ENCODE measurements around the gene IRGC. TPM values are rescaled to one million over a fixed set of nuclear protein-coding genes. Genes with fewer than 3 reads are reported as not detected.

IRGC gene
- total RNA-seq, 6 donors from 2014 or later, result not detected

GRCh38 chr19:43729919-43730318 is 14.0 kb downstream of the IRGC start:
- H3K36me3 ChIP-seq, result peaks cover 5 to 67% (median 53%) of the 10 kb centered on the region in 4 donors
- no peak overlapping the region for H3K27ac ChIP-seq
- TF ChIP-seq CTCF (IDR thresholded peaks at IDR 0.05) (no peak), POLR2AphosphoS5 (IDR thresholded peaks at IDR 0.05) (no peak)
- no peaks in the 10 kb centered on the region for H3K9me3 ChIP-seq
- DNase-seq, result no peak
- no peaks in the 10 kb centered on the region for H3K27me3 ChIP-seq
- H3K4me3 ChIP-seq, result no peak overlapping the region
- no peaks in the 10 kb centered on the region for H3K4me1 ChIP-seq
- 82 to 86% methylated on average over 5 of the region's 5 CpGs for WGBS, 2 donors
- ATAC-seq (ENCODE audit: low FRiP score in 2 of 2), result no peak

- H3K9me3 ChIP-seq, result no peaks in the 10 kb centered on the region
- 75 to 91% methylated on average over 4 to 8 of the region's 14 CpGs for WGBS, 2 donors
- H3K27me3 ChIP-seq, result no peaks in the 10 kb centered on the region
- no peak overlapping the region for H3K4me3 ChIP-seq
- H3K36me3 ChIP-seq, result peaks cover 5 to 76% (median 59%) of the 10 kb centered on the region in 4 donors
- no peak overlapping the region for H3K27ac ChIP-seq
- TF ChIP-seq EP300 (IDR thresholded peaks at IDR 0.05), result no peak
- no peak for TF ChIP-seq POLR2A (IDR thresholded peaks at IDR 0.05)
- no peak for TF ChIP-seq CTCF (IDR thresholded peaks at IDR 0.05)
- no peak for TF ChIP-seq POLR2AphosphoS5 (IDR thresholded peaks at IDR 0.05)
- no peaks in the 10 kb centered on the region for H3K4me1 ChIP-seq
- ATAC-seq (ENCODE audit: low FRiP score in 2 of 2) (peak in 1 of 2 donors; percentile 4), DNase-seq (no peak)
Measured at GRCh38 chr19:43731346-43731745, 15.5 kb downstream of the IRGC start.

- no peak overlapping the region for H3K4me3 ChIP-seq
- WGBS, 2 donors, result 65 to 67% methylated on average over 1 of the region's 1 CpG
- no peak overlapping the region for H3K27ac ChIP-seq
- H3K4me1 ChIP-seq, result no peaks in the 10 kb centered on the region
- TF ChIP-seq POLR2AphosphoS5 (IDR thresholded peaks at IDR 0.05), result no peak
- TF ChIP-seq POLR2A (IDR thresholded peaks at IDR 0.05), result no peak
- TF ChIP-seq CTCF (IDR thresholded peaks at IDR 0.05), result no peak
- no peak for TF ChIP-seq EP300 (IDR thresholded peaks at IDR 0.05)
- H3K27me3 ChIP-seq, result no peaks in the 10 kb centered on the region
- no peaks in the 10 kb centered on the region for H3K9me3 ChIP-seq
- DNase-seq (no peak), ATAC-seq (ENCODE audit: low FRiP score in 2 of 2) (no peak)
- peaks cover 5 to 81% (median 64%) of the 10 kb centered on the region in 4 donors for H3K36me3 ChIP-seq
Measured at GRCh38 chr19:43731846-43732245, 16.0 kb downstream of the IRGC start.

GRCh38 chr19:43735013-43735412 is 19.1 kb downstream of the IRGC start:
- no peaks in the 10 kb centered on the region for H3K27me3 ChIP-seq
- TF ChIP-seq POLR2AphosphoS5 (IDR thresholded peaks at IDR 0.05) (no peak), EP300 (IDR thresholded peaks at IDR 0.05) (no peak), CTCF (IDR thresholded peaks at IDR 0.05) (no peak)
- H3K4me1 ChIP-seq, result peaks cover 0 to 7% (median 2%) of the 10 kb centered on the region in 4 donors
- H3K36me3 ChIP-seq, result peaks cover 9 to 92% (median 84%) of the 10 kb centered on the region in 4 donors
- no peak overlapping the region for H3K4me3 ChIP-seq
- DNase-seq (no peak), ATAC-seq (ENCODE audit: low FRiP score in 2 of 2) (no peak)
- WGBS, 2 donors, result 97 to 98% methylated on average over 6 of the region's 6 CpGs
- H3K27ac ChIP-seq, result no peak overlapping the region
- no peaks in the 10 kb centered on the region for H3K9me3 ChIP-seq

- Histone ChIP-seq H3K27ac (no peak overlapping the region), H3K36me3 (peaks cover 9 to 92% (median 84%) of the 10 kb centered on the region in 4 donors), H3K9me3 (no peaks in the 10 kb centered on the region), H3K4me3 (no peak overlapping the region), H3K4me1 (peaks cover 0 to 7% (median 3%) of the 10 kb centered on the region in 4 donors), H3K27me3 (no peaks in the 10 kb centered on the region)
- ATAC-seq (ENCODE audit: low FRiP score in 2 of 2), result no peak
- TF ChIP-seq CTCF (IDR thresholded peaks at IDR 0.05) (no peak), POLR2AphosphoS5 (IDR thresholded peaks at IDR 0.05) (no peak), EP300 (IDR thresholded peaks at IDR 0.05) (no peak), POLR2A (IDR thresholded peaks at IDR 0.05) (no peak)
- DNase-seq, result no peak
Measured at GRCh38 chr19:43735957-43736356, 20.1 kb downstream of the IRGC start.

Measured in upper lobe of left lung (tissue), 6 donors.